Ovary (tissue), 9 donors: ENCODE results near the gene METTL13. TPM values are rescaled to one million over a fixed set of nuclear protein-coding genes. Genes with fewer than 3 reads are reported as not detected.

ENCODE experiments used
- DNase-seq, 5 donors: peaks; one replicate each; pipeline ENCODE4 v3.0.0-alpha.2; 2019 to 2020
- H3K27ac ChIP-seq, 2 donors: fragments of 200-600 bp; one replicate each; pipeline versions ENCODE4 v1.5.1 to v1.8.0; 2019 to 2022
- H3K27me3 ChIP-seq: fragments of 200-600 bp; one replicate; pipeline ENCODE4 v1.8.0; 2022
- H3K36me3 ChIP-seq: fragments of 200-600 bp; sonication (generic); one replicate; pipeline ENCODE4 v1.5.1; 2019
- H3K4me1 ChIP-seq: one replicate; pipeline ENCODE4 v1.8.1; 2013; ENCODE audit warnings: mild to moderate bottlenecking, moderate library complexity; ENCODE audit not compliant: insufficient read depth
- H3K4me3 ChIP-seq: fragments of 200-600 bp; sonication (generic); one replicate; pipeline ENCODE4 v1.5.1; 2017
- H3K9me3 ChIP-seq, 2 donors: fragments of 200-600 bp in 1 of 2; sonication (generic) in 1 of 2; one replicate each; pipeline versions ENCODE4 v1.5.1 to v1.8.1; 2013 to 2019; ENCODE audit warnings: mild to moderate bottlenecking in 1 of 2, moderate library complexity in 1 of 2
- CTCF ChIP-seq, 3 donors: fragments of 450-650 bp in 2 of 3; fragments of 200-600 bp in 1 of 3; IDR thresholded peaks; one replicate each; pipeline versions ENCODE4 v1.5.1 to v1.8.0; 2016 to 2022; ENCODE audit warnings: antibody characterized with exemption in 3 of 3, mild to moderate bottlenecking in 1 of 3
- EP300 ChIP-seq: sonication (generic); formaldehyde crosslinking; IDR thresholded peaks from one replicate; pipeline ENCODE4 v1.6.1; 2017; ENCODE audit warnings: antibody characterized with exemption
- POLR2A ChIP-seq: fragments of 450-650 bp; IDR thresholded peaks from one replicate; pipeline ENCODE4 v1.6.1; 2017; ENCODE audit warnings: antibody characterized with exemption, mild to moderate bottlenecking, moderate library complexity
- WGBS, 3 donors: extraction: QIAGEN DNeasy Blood & Tissue Kit in 1 of 3; methylation state at CpG; one replicate each; pipeline versions ENCODE4 v1.1.5 to v1.1.7; 2013 to 2017; 5-methylcytosine and 5-hydroxymethylcytosine counted together
- intact Hi-C, 4 donors: fragments of 100-400 bp; cut with DNase I; formaldehyde crosslinking; loops; one replicate each; pipeline versions ENCODE4 v1.11.0 to v1.15.1; 2022 to 2023
- polyA plus RNA-seq, 2 donors: library from polyadenylated mRNA; stranded (reverse); fragments of 200-250 nt in 1 of 2; fragments of 350-450 nt in 1 of 2; fragmentation: Illumina TruSeq in 1 of 2; extraction: RNeasy Lipid Tissue Mini Kit (QIAGEN cat#74804) in 1 of 2; gene quantifications; one replicate each; pipeline ENCODE4 v1.2.3, GENCODE V29; 2013 to 2014
- total RNA-seq, 7 donors: library from RNA; depleted of rRNA in 2 of 7; stranded (reverse); fragments of >200 nt in 2 of 7; fragmentation: NEBNext Ultra II Directional in 3 of 7; extraction: Animal tissue kit (Norgen Biotek cat#: 25700) in 3 of 7; gene quantifications; one replicate each; pipeline versions ENCODE4 v1.1.0 to v1.2.4, GENCODE V29; 2016 to 2023
- donor health status: DM: no; HTN: no; CAD: no; lungs with moderate emphysema.
- donor health status: DM: no; HTN: no; CAD: no.
- donor health status: Bipolar disorder and iron deficiency.
- donor health status: DM: yes; HTN: yes; CAD: no.
- donor health status: DM: no; HTN: no; CAD: no.
- donor health status: DM: yes; HTN: yes; CAD: no.

METTL13 gene
- total and polyA plus RNA-seq, 9 donors, result 9.1 to 29.1 (median 19.1) TPM

- no peak overlapping the region for H3K27ac ChIP-seq
- H3K9me3 ChIP-seq, result no peaks in the 10 kb centered on the region
- WGBS, 3 donors, result 43 to 71% (median 61%) methylated on average over 9 of the region's 9 CpGs
- no peak for TF ChIP-seq CTCF (IDR thresholded peaks at IDR 0.05)
- no peak for TF ChIP-seq EP300
- no peak for TF ChIP-seq POLR2A
- H3K4me1 ChIP-seq, result peaks cover 10% of the 10 kb centered on the region
- H3K36me3 ChIP-seq, result no peaks in the 10 kb centered on the region
- H3K4me3 ChIP-seq, result no peak overlapping the region
- no peaks in the 10 kb centered on the region for H3K27me3 ChIP-seq
- no peak for DNase-seq
- intact Hi-C loops, result no loop called here
Measured at GRCh38 chr1:171785766-171786165, 4.3 kb downstream of the METTL13 start.

- H3K9me3 ChIP-seq, result no peaks in the 10 kb centered on the region
- WGBS, 3 donors, result 90 to 94% (median 93%) methylated on average over 2 of the region's 2 CpGs
- TF ChIP-seq POLR2A (no peak), CTCF (IDR thresholded peaks at IDR 0.05) (no peak), EP300 (no peak)
- intact Hi-C loops, result no loop called here
- H3K27ac ChIP-seq, result no peak overlapping the region
- H3K36me3 ChIP-seq, result no peaks in the 10 kb centered on the region
- H3K4me1 ChIP-seq, result peaks cover 10% of the 10 kb centered on the region
- no peaks in the 10 kb centered on the region for H3K27me3 ChIP-seq
- H3K4me3 ChIP-seq, result no peak overlapping the region
- no peak for DNase-seq
Measured at GRCh38 chr1:171786534-171786933, 5.1 kb downstream of the METTL13 start.

GRCh38 chr1:171787686-171788480 lies 6.4 kb downstream of the METTL13 start:
- DNase-seq, result no peak
- Histone ChIP-seq H3K36me3 (no peaks in the 10 kb centered on the region), H3K27me3 (no peaks in the 10 kb centered on the region), H3K4me1 (peaks cover 4% of the 10 kb centered on the region), H3K9me3 (no peaks in the 10 kb centered on the region), H3K27ac (no peak overlapping the region), H3K4me3 (no peak overlapping the region)
- TF ChIP-seq CTCF (IDR thresholded peaks at IDR 0.05) (no peak), POLR2A (no peak), EP300 (no peak)
- WGBS, 3 donors, result 92 to 96% (median 93%) methylated on average over 15 of the region's 15 CpGs
- intact Hi-C loops, result no loop called here

- no peak for DNase-seq
- 82 to 88% (median 87%) methylated on average over 5 of the region's 5 CpGs for WGBS, 3 donors
- no peaks in the 10 kb centered on the region for H3K27me3 ChIP-seq
- H3K4me3 ChIP-seq, result no peak overlapping the region
- H3K27ac ChIP-seq, result no peak overlapping the region
- peaks cover 4% of the 10 kb centered on the region for H3K4me1 ChIP-seq
- H3K9me3 ChIP-seq, result no peaks in the 10 kb centered on the region
- TF ChIP-seq CTCF (IDR thresholded peaks at IDR 0.05) (no peak), POLR2A (no peak), EP300 (no peak)
- intact Hi-C loops, result no loop called here
- H3K36me3 ChIP-seq, result no peaks in the 10 kb centered on the region
Measured at GRCh38 chr1:171788696-171789095, 7.2 kb downstream of the METTL13 start.
